Smooth muscle cell (in vitro differentiated cells): ENCODE results near the gene SRGAP3. TPM values are rescaled to one million over a fixed set of nuclear protein-coding genes. Genes with fewer than 3 reads are reported as not detected.

Experiments
- DNase-seq: peaks from one replicate; lab custom pipeline; 2025; ENCODE audit not compliant: unreplicated experiment; lab: John Stamatoyannopoulos, UW
- H2AFZ ChIP-seq: fragments of 200-600 bp; sonication (generic); 2 replicates; pipeline ENCODE4 v1.6.0; 2016; ENCODE audit warnings: antibody characterized with exemption, low read depth, mild to moderate bottlenecking
- H3F3A ChIP-seq: fragments of 200-600 bp; sonication (generic); 2 replicates; pipeline ENCODE4 v1.6.0; 2017; ENCODE audit warnings: antibody characterized with exemption, low read depth
- H3K27ac ChIP-seq: fragments of 200-600 bp; sonication (generic); 2 replicates; pipeline ENCODE4 v1.5.1; 2016; ENCODE audit warnings: low read depth, mild to moderate bottlenecking
- H3K27me3 ChIP-seq: fragments of 200-600 bp; sonication (generic); 2 replicates; pipeline ENCODE4 v1.6.1; 2016; ENCODE audit warnings: low read depth, mild to moderate bottlenecking
- H3K36me3 ChIP-seq: fragments of 200-600 bp; sonication (generic); 2 replicates; pipeline ENCODE4 v1.5.1; 2016; ENCODE audit warnings: low read depth
- H3K4me1 ChIP-seq: fragments of 200-600 bp; sonication (generic); 2 replicates; pipeline ENCODE4 v1.5.1; 2016; ENCODE audit warnings: low read depth
- H3K4me2 ChIP-seq: fragments of 200-600 bp; sonication (generic); 2 replicates; pipeline ENCODE4 v1.6.0; 2016; ENCODE audit warnings: mild to moderate bottlenecking
- H3K4me3 ChIP-seq: fragments of 200-600 bp; sonication (generic); 2 replicates; pipeline ENCODE4 v1.5.1; 2016; ENCODE audit warnings: mild to moderate bottlenecking
- H3K79me2 ChIP-seq: fragments of 200-600 bp; sonication (generic); 2 replicates; pipeline ENCODE4 v1.6.0; 2016; ENCODE audit warnings: low read depth, mild to moderate bottlenecking
- H3K9ac ChIP-seq: fragments of 200-600 bp; sonication (generic); 2 replicates; pipeline ENCODE4 v1.6.0; 2016; ENCODE audit warnings: low read depth
- H3K9me3 ChIP-seq: fragments of 200-600 bp; sonication (generic); replicated peaks from 2 replicates; pipeline ENCODE4 v1.5.1; 2016; ENCODE audit warnings: low read depth
- H4K20me1 ChIP-seq: fragments of 200-600 bp; sonication (generic); 2 replicates; pipeline ENCODE4 v1.6.0; 2016; ENCODE audit warnings: low read depth
- WGBS: methylation state at CpG from one replicate; pipeline ENCODE4 v1.1.7; 2016; ENCODE audit warnings: low lambda C conversion rate; 5-methylcytosine and 5-hydroxymethylcytosine counted together
- polyA plus RNA-seq: library from polyadenylated mRNA; unstranded; fragments of >200 nt; fragmentation: Nextera tagmentation; extraction: Ambion mirVana; gene quantifications from 2 replicates; pipeline ENCODE4 v1.2.1, GENCODE V29; 2016
- total RNA-seq: library from RNA; depleted of rRNA; stranded (reverse); fragments of >200 nt; gene quantifications from 2 replicates; pipeline ENCODE4 v1.2.3, GENCODE V29; 2014
- TF ChIP-seq, protein P1 (sequence below): fragments of 200-600 bp; sonication (generic); IDR thresholded peaks from 2 replicates; pipeline ENCODE4 v1.5.1; 2017; ENCODE audit warnings: borderline replicate concordance, mild to moderate bottlenecking, antibody characterized with exemption; ENCODE audit not compliant: insufficient read depth, poor library complexity, severe bottlenecking

Gene SRGAP3
- total and polyA plus RNA-seq, 2 experiments from 2014 or later: 1.5 to 3.1 TPM

DNA sequence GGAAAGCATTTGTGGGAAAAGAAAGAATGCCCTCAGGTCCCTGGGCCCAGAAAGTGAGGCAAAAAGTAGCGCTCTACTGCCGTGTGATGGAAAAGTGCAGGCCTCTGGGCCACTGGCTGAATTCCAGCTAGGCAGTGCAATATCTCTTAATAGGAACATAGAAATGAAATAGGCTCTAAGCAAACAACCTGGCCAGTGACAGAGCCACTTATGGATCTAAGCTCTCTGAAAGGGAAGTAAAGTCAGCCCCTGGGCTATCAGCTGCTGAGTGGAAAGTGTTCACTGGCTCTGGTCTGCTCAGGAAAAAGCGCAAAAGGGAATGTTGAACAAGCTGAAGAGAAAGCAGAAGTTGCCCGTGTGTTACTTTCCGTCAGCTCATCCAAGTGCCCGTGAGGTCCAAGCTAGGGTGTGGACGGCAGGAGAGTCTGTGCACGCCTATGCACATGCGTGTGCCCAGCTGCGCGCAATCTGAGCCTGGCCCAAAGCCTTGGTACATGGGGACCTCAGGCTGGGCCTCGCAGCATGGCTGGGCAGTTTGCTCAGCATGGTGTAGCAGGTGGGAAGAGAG, 212.2 kb downstream of the SRGAP3 start:
- H3K4me2 ChIP-seq: no peak overlapping the region
- no peaks in the 10 kb centered on the region for H4K20me1 ChIP-seq
- H3K27ac ChIP-seq: no peak overlapping the region
- TF ChIP-seq, protein P1, sequence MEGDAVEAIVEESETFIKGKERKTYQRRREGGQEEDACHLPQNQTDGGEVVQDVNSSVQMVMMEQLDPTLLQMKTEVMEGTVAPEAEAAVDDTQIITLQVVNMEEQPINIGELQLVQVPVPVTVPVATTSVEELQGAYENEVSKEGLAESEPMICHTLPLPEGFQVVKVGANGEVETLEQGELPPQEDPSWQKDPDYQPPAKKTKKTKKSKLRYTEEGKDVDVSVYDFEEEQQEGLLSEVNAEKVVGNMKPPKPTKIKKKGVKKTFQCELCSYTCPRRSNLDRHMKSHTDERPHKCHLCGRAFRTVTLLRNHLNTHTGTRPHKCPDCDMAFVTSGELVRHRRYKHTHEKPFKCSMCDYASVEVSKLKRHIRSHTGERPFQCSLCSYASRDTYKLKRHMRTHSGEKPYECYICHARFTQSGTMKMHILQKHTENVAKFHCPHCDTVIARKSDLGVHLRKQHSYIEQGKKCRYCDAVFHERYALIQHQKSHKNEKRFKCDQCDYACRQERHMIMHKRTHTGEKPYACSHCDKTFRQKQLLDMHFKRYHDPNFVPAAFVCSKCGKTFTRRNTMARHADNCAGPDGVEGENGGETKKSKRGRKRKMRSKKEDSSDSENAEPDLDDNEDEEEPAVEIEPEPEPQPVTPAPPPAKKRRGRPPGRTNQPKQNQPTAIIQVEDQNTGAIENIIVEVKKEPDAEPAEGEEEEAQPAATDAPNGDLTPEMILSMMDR: no peak
- H3K9me3 ChIP-seq: no peaks in the 10 kb centered on the region
- DNase-seq: no peak
- no peaks in the 10 kb centered on the region for H3K27me3 ChIP-seq
- H3F3A ChIP-seq: no peaks in the 10 kb centered on the region
- no peaks in the 10 kb centered on the region for H3K79me2 ChIP-seq
- no peak overlapping the region for H3K9ac ChIP-seq
- H3K4me3 ChIP-seq: no peak overlapping the region
- no peaks in the 10 kb centered on the region for H3K36me3 ChIP-seq
- WGBS: 91% methylated on average over 12 of the region's 12 CpGs
- H3K4me1 ChIP-seq: no peaks in the 10 kb centered on the region
- H2AFZ ChIP-seq: no peak overlapping the region

DNA sequence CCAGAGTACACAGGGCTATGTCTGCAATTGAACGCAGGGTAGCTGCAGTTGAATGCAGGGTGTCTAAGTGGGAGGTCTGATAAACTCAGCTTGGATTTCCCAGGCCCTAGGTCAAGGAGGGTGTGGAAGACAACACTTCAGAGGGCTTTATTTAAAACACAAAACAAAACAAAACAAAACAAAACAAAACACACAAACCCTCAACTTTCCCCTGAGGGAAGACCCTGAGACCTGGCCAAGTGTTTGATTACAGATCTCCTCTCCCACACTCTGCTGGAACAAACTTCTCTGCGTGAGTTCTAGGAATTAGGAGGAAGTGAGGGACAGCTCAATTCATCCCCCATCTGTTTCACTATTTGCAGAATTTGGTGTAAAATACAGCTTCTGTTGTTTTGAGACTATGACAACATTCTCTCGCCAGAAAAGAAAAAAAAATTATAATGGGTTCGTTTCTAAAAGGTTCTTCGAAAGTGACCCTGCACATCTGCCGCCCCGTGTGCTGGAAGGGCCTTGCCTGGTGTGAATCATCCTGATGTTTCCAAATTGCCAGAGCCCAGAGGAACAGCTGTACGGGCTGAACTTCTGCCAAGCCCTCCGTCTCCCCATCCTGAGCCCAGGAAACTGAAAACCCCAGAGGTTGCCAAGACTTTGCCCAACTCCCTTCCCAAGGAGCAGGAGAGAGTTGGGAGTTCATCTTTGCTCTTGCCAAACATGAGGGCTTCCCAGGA, 212.9 kb downstream of the SRGAP3 start:
- H3K27me3 ChIP-seq: no peaks in the 10 kb centered on the region
- no peak overlapping the region for H3K4me3 ChIP-seq
- no peak overlapping the region for H2AFZ ChIP-seq
- no peaks in the 10 kb centered on the region for H3K79me2 ChIP-seq
- 80% methylated on average over 9 of the region's 9 CpGs for WGBS
- TF ChIP-seq, protein P1: no peak
- no peak overlapping the region for H3K27ac ChIP-seq
- no peak overlapping the region for H3K4me2 ChIP-seq
- H4K20me1 ChIP-seq: no peaks in the 10 kb centered on the region
- no peaks in the 10 kb centered on the region for H3F3A ChIP-seq
- no peaks in the 10 kb centered on the region for H3K36me3 ChIP-seq
- DNase-seq: no peak
- no peak overlapping the region for H3K9ac ChIP-seq
- H3K4me1 ChIP-seq: no peaks in the 10 kb centered on the region
- no peaks in the 10 kb centered on the region for H3K9me3 ChIP-seq

DNA sequence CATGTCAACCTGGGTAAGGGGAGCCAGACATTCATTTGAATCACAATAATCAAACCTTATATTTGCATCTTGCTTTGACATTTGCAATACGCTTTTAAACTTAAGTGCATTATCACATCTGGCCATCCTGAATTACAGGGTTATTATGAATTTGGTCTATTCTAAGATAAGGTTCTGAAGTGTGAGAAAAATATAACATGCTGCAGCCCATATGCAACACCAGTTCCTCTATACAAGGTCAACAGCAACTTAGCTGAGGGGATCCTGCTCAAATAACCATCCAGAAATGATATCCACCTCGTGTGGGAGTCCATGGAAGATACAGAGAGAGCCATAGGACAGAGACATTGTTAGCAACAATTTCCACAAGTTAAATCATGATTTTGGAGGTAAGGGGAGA, 213.5 kb downstream of the SRGAP3 start:
- 89% methylated on average over 2 of the region's 2 CpGs for WGBS
- H3K9me3 ChIP-seq: no peaks in the 10 kb centered on the region

More for the DNA sequence above, 213.5 kb downstream of the SRGAP3 start:
- H3F3A ChIP-seq: no peaks in the 10 kb centered on the region
- no peaks in the 10 kb centered on the region for H3K27me3 ChIP-seq
- H4K20me1 ChIP-seq: no peaks in the 10 kb centered on the region
- DNase-seq: no peak
- no peak overlapping the region for H3K4me2 ChIP-seq
- H3K36me3 ChIP-seq: no peaks in the 10 kb centered on the region
- no peak overlapping the region for H2AFZ ChIP-seq
- H3K4me3 ChIP-seq: no peak overlapping the region
- H3K4me1 ChIP-seq: no peaks in the 10 kb centered on the region
- TF ChIP-seq, protein P1: no peak
- no peak overlapping the region for H3K27ac ChIP-seq
- H3K9ac ChIP-seq: no peak overlapping the region
- H3K79me2 ChIP-seq: no peaks in the 10 kb centered on the region
